HG03108 (cell line): ENCODE measurements around the gene SERPINB7.

Experiments
- ATAC-seq: cut with Tn5 transposase; IDR thresholded peaks from one replicate; pipeline ENCODE4 v1.9.1; 2021; ENCODE audit warnings: moderate library complexity; ENCODE audit not compliant: unreplicated experiment

SERPINB7 gene

GRCh38 chr18:63844254-63844653 lies 69.0 kb downstream of the SERPINB7 start:
- peak; percentile 45 for ATAC-seq

DNA sequence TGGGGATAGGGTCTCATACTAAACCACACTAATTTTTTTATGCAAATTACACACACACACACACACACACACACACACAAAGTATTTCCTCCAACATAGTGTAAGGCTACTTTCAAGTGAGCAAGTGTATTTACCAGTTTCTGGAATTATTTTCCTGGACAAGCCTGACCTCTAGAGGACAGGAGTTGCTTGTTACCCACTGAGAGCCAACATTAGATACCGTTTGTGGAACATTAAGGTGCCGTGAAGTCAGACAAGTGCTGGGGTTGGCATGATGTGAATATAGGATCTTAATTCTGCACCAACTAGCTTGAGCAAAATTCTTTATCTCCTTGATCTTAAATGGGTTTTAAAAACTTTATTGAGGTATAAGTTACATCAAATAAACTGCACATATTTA lies 72.9 kb downstream of the SERPINB7 start:
- ATAC-seq: no peak

DNA sequence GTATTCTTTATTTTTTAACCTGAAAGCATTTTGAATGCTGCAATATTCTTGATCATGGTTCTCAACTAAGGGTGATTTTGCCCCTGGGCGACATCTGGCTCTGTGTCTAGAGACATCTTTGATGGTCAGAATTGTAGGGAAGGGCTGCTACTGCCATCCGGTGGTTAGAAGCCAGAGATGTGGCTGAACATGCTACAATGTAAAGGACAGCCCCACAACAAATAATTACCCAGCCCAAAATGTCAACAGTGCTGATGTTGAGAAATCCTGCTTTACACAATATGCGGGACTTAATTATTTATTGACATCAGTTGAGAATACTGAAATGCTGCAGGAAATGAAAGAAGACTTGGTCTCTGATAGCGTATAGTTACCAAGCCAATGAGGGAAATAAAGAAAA lies 74.8 kb downstream of the SERPINB7 start:
- no peak for ATAC-seq

DNA sequence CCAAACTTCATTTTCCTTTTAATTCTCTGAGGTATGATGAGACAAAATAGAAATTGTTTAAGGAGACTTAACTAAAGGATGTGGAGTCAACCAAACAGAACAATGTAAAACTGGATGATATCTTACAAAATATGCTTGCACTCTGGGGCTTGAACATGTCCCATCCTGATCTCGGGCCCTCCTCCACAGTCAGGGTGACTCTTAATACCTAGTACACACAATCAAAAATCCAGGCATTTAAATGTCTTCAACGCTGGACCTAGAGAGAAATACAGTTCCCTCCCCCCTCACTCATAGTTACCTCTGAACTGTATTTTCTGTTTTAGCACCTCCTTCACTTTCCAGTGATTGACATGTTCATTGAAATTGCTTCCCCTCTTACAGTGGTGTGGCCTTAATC lies 75.4 kb downstream of the SERPINB7 start:
- no peak for ATAC-seq
